Keratinocyte (primary cell): Measurements from ENCODE around the gene VAV2.

Source experiments
- EZH2 ChIP-seq: IDR thresholded peaks from one replicate; pipeline ENCODE4 v1.6.1; 2012; ENCODE audit warnings: inconsistent platforms, mild to moderate bottlenecking, low read length, moderate library complexity
- TF ChIP-seq, protein P1 (sequence below), 3 experiments: IDR thresholded peaks in 1 of 3; conservative IDR thresholded peaks in 1 of 3; optimal IDR thresholded peaks in 1 of 3; 2 replicates in 2 of 3; 3 replicates in 1 of 3; pipeline versions ENCODE3 to v1.5.1; 2011; ENCODE audit warnings: low read length in 3 of 3, mild to moderate bottlenecking in 3 of 3, moderate library complexity in 2 of 3, control low read depth in 1 of 3, inconsistent platforms in 1 of 3; ENCODE audit not compliant: insufficient read depth in 2 of 3; ENCODE audit errors: extremely low read depth in 1 of 3

DNA sequence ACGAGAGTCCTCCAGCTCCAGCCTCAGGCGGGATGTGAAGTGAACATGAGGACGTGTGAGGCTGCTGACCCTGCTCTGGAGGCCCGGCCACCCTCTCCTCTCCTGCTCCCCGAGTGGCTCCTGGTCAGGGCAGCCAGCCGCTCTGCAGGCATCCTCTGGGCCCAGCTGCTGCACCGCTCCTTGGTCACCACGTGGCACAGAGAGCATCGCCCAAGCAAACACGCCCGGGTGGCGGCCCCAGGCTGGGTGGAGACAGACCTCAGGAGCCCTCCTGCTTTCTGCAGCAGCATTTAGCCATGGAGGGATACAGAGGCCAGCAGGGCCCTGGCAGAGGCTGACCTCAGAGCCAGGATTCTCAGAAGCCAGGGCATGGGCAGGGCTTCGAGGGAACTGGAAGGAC is 184.3 kb downstream of the VAV2 start:
- TF ChIP-seq, protein P1, sequence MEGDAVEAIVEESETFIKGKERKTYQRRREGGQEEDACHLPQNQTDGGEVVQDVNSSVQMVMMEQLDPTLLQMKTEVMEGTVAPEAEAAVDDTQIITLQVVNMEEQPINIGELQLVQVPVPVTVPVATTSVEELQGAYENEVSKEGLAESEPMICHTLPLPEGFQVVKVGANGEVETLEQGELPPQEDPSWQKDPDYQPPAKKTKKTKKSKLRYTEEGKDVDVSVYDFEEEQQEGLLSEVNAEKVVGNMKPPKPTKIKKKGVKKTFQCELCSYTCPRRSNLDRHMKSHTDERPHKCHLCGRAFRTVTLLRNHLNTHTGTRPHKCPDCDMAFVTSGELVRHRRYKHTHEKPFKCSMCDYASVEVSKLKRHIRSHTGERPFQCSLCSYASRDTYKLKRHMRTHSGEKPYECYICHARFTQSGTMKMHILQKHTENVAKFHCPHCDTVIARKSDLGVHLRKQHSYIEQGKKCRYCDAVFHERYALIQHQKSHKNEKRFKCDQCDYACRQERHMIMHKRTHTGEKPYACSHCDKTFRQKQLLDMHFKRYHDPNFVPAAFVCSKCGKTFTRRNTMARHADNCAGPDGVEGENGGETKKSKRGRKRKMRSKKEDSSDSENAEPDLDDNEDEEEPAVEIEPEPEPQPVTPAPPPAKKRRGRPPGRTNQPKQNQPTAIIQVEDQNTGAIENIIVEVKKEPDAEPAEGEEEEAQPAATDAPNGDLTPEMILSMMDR (optimal IDR thresholded peaks at IDR 0.05 in 1 of 3, IDR thresholded peaks at IDR 0.05 in 1 of 3, conservative IDR thresholded peaks at IDR 0.05 in 1 of 3; ENCODE audit: extremely low read depth in 1 of 3, insufficient read depth in 2 of 3, low read length in 3 of 3), result no peak
- TF ChIP-seq EZH2, result no peak
